Body of pancreas (tissue), 4 donors: ENCODE data around the gene MLXIPL. TPM values are rescaled to one million over a fixed set of nuclear protein-coding genes. Genes with fewer than 3 reads are reported as not detected.

Source experiments
- ATAC-seq: fragments of 150-250 bp; one replicate; pipeline ENCODE4 v1.9.1; 2016
- DNase-seq, 4 donors: peaks; one replicate each; pipeline ENCODE4 v3.0.0-alpha.2; 2019
- H3K27ac ChIP-seq, 4 donors: fragments of 200-600 bp; sonication (generic); 1 replicate in 3 of 4; 2 replicates in 1 of 4; pipeline versions ENCODE4 v1.5.1 to v1.6.1; 2016 to 2019; ENCODE audit warnings: mild to moderate bottlenecking in 1 of 4, mixed read lengths in 1 of 4, moderate library complexity in 1 of 4
- H3K27me3 ChIP-seq, 2 donors: fragments of 200-600 bp; sonication (generic); one replicate each; pipeline ENCODE4 v1.6.0; 2016; ENCODE audit warnings: mild to moderate bottlenecking in 1 of 2
- H3K36me3 ChIP-seq, 2 donors: fragments of 200-600 bp; sonication (generic); replicated peaks in 1 of 2; 2 replicates each; pipeline ENCODE4 v1.5.1; 2016; ENCODE audit warnings: low read depth in 2 of 2; ENCODE audit not compliant: insufficient read depth in 1 of 2
- H3K4me1 ChIP-seq: fragments of 200-600 bp; sonication (generic); one replicate; pipeline ENCODE4 v1.6.0; 2016
- H3K4me3 ChIP-seq, 2 donors: fragments of 200-600 bp; sonication (generic); 1 replicate in 1 of 2; 2 replicates in 1 of 2; pipeline ENCODE4 v1.5.1; 2016 to 2019
- H3K9me3 ChIP-seq, 3 donors: fragments of 200-600 bp; sonication (generic); 1 replicate in 2 of 3; 2 replicates in 1 of 3; pipeline ENCODE4 v1.5.1; 2016
- POLR2A ChIP-seq, 3 donors: fragments of 450-650 bp; IDR thresholded peaks; one replicate each; pipeline ENCODE4 v1.6.1; 2016; ENCODE audit warnings: antibody characterized with exemption in 3 of 3, mild to moderate bottlenecking in 2 of 3
- WGBS, 2 donors: methylation state at CpG; one replicate each; pipeline ENCODE4 v1.1.5; 2017; 5-methylcytosine and 5-hydroxymethylcytosine counted together
- intact Hi-C: fragments of 100-400 bp; cut with DNase I; formaldehyde crosslinking; loops from one replicate; pipeline ENCODE4 v1.15.1; 2023
- total RNA-seq, 2 donors: library from RNA; depleted of rRNA; stranded (reverse); fragments of >200 nt; gene quantifications; one replicate each; pipeline ENCODE4 v1.1.0, GENCODE V29; 2016
- TF ChIP-seq, protein P1 (sequence below), 7 experiments: fragments of 450-650 bp in 4 of 7; fragments of 200-600 bp in 3 of 7; sonication (generic) in 3 of 7; IDR thresholded peaks; one replicate each; pipeline ENCODE4 v1.5.1; 2016 to 2019; ENCODE audit warnings: antibody characterized with exemption in 7 of 7

The MLXIPL gene
- total RNA-seq, 2 donors from 2014 or later, result 13.5 to 33.0 TPM

DNA sequence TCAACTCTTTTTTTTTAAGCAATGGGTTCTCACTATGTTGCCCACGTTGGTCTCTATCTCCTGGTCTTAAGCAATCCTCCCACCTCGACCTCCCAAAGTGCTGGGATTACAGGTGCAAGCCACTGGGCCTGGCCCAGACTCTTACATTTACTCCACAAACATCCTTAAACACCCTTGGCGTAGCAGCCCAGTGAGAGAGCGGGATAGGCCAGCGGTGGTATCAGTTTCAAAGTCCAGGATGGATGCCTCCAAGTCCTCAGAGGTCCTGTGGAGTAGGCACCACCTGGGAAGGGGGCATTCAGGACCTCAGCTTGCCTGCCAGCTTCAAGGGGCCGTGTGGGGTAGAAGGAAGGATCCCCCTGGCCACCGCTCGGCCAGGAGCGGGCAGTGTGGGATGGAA, 25.3 kb upstream of the MLXIPL start:
- no peak for TF ChIP-seq POLR2A (IDR thresholded peaks at IDR 0.05)
- TF ChIP-seq, protein P1, sequence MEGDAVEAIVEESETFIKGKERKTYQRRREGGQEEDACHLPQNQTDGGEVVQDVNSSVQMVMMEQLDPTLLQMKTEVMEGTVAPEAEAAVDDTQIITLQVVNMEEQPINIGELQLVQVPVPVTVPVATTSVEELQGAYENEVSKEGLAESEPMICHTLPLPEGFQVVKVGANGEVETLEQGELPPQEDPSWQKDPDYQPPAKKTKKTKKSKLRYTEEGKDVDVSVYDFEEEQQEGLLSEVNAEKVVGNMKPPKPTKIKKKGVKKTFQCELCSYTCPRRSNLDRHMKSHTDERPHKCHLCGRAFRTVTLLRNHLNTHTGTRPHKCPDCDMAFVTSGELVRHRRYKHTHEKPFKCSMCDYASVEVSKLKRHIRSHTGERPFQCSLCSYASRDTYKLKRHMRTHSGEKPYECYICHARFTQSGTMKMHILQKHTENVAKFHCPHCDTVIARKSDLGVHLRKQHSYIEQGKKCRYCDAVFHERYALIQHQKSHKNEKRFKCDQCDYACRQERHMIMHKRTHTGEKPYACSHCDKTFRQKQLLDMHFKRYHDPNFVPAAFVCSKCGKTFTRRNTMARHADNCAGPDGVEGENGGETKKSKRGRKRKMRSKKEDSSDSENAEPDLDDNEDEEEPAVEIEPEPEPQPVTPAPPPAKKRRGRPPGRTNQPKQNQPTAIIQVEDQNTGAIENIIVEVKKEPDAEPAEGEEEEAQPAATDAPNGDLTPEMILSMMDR (IDR thresholded peaks at IDR 0.05), result no peak
- no peaks in the 10 kb centered on the region for H3K27me3 ChIP-seq
- 62 to 64% methylated on average over 9 of the region's 9 CpGs for WGBS, 2 donors
- peaks cover 11% of the 10 kb centered on the region for H3K4me1 ChIP-seq
- ATAC-seq, result no peak
- H3K27ac ChIP-seq, result no peak overlapping the region
- H3K9me3 ChIP-seq, result no peaks in the 10 kb centered on the region
- H3K36me3 ChIP-seq, result no peaks in the 10 kb centered on the region
- intact Hi-C loops, result no loop called here
- H3K4me3 ChIP-seq, result no peak overlapping the region
- DNase-seq, result no peak

DNA sequence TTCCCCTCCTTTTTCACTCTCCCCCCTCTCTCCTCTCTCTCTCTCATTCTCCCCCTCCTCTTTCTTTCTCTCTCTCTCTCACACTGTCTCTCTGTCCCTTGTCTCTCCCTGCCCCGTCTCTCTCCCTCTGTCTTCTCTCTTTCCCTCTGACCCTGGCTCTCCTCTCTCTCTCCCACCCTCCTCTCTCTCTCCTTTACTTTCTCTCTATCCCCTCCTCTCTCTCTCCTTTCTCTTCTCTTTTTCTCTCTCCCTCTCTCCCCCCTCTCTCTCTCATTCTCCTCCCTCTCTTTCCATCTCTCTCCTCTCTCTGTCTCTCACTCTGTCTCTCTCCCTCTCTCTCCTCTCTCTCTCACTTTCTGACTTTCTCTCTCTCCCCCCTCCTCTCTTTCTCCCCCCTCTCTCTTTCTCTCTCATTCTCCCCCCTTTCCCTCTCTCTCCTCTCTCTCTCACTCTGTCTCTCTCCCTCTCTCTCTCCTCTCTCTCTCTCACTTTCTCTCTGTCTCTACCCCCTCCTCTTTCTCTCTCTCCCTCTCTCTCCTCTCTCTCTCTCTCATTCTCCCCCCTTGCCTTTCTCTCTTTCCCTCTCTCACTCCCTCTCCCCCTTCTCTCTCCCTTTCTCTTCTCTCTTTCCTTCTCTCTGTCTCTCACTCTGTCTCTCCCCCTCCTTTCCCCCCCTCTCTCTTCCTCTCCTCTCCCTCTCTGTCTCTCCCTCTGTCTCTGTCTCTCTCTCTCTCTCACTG, 24.4 kb upstream of the MLXIPL start:
- 69 to 82% methylated on average over 1 of the region's 1 CpG for WGBS, 2 donors
- no peak overlapping the region for H3K27ac ChIP-seq
- intact Hi-C loops, result no loop called here
- no peaks in the 10 kb centered on the region for H3K36me3 ChIP-seq
- H3K4me1 ChIP-seq, result peaks cover 11% of the 10 kb centered on the region
- TF ChIP-seq POLR2A (IDR thresholded peaks at IDR 0.05), result no peak
- ATAC-seq (no peak), DNase-seq (no peak)
- no peaks in the 10 kb centered on the region for H3K9me3 ChIP-seq
- H3K4me3 ChIP-seq, result no peak overlapping the region
- no peaks in the 10 kb centered on the region for H3K27me3 ChIP-seq

DNA sequence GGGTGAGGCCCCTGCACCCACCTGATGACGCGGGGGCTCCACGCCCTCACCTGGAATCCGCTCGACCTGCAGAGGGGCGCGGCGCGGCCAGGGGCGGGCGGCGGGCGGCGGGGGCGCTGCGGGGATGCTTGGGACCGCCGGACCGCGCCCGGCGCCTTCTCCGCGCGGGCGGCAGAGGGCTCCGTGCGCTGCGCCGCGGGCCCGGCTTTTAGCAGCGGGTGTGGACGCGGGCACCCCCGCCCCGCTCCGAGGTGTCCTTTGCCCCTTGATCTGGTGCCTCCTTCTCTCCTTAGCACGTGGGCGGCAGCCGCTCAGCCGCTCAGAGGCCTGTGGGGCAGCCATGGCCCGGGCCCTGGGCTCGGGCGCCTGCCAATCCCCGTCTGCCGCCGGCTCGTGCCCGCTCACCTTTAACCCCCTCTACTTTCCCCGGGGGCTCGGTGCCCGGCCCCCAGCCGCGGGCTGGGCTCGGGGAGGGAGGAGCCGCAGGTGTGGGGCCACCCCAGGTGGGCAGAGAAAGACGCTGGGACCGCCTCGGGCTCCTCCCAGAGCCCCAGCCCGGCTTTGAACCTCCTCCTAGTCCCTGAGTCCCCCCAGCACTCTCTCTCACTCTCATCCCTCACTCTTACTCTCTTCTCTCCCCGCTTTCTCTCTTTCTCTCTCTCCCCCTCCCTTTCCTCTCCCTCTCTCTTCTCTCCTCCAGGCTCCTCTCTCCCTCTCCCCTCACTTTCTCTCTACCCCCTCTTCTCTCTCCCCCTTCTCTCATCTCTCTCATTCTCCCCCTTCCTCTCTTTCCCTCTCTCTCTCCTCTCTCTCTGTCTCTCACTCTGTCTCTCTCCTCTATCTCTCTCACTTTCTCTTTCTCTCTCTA, 23.6 kb upstream of the MLXIPL start:
- intact Hi-C loops, result no loop called here
- Histone ChIP-seq H3K4me1 (peaks cover 11% of the 10 kb centered on the region), H3K9me3 (no peaks in the 10 kb centered on the region), H3K27me3 (no peaks in the 10 kb centered on the region), H3K4me3 (peak overlapping the region in 1 of 2 donors; percentile 31), H3K27ac (no peak overlapping the region), H3K36me3 (no peaks in the 10 kb centered on the region)
- peak in 3 of 4 donors; percentile 47 to 57 (median 57) for DNase-seq
- 3 to 11% methylated on average over 6 to 18 of the region's 62 CpGs for WGBS, 2 donors
- TF ChIP-seq POLR2A (IDR thresholded peaks at IDR 0.05), result no peak
- TF ChIP-seq, protein P1 (IDR thresholded peaks at IDR 0.05), result peak in 2 of 7 experiments; percentile 32 to 34
- ATAC-seq, result peak; percentile 77

DNA sequence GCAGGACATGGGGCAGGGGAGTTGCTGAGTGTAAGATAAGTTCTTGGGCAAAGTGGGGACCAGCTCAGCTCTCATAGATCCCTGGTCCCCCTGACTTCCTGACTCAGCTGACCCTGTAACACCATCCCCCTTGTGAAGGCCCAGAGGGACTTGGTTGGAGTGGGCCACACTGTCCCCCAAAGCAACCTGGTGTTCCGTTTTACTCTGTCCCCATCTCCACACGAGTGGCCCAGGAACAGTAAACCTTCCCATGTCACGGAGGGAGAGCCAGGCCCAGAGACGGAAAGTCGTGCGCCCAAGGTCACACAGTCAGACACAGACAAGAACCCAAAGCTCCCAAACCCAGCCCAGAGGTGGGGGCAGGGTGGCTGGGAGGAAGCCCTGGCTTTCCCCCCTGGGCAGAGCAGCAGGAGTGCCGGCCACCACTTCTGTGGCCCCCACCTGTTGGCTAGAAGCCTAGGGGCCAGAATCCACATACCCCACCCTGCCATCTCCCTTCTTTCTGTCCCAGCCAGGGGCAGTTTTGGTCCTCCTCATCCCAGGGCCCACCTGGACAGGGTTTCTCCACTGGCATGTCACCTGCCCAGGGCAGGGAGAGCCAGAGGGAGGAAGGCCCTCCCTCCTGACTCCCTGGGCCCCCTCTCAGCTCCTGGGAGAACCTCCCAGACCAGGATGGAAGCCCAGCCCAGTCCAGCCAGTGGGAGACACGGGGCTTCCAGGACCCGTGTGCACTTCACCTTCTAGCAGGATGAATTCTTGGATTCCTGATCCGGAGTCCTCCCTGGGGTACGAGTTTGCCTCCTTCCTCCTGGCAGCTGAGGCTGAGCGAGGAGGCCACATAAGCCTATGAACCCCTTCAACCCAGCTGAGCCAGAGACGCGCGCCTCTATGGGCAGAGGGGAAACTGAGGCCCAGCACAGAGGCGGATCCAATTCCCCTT, 22.7 kb upstream of the MLXIPL start:
- WGBS, 2 donors, result 65 to 76% methylated on average over 7 to 12 of the region's 16 CpGs
- intact Hi-C loops, result no loop called here
- no peak for TF ChIP-seq POLR2A (IDR thresholded peaks at IDR 0.05)
- Histone ChIP-seq H3K4me1 (peaks cover 11% of the 10 kb centered on the region), H3K4me3 (no peak overlapping the region), H3K36me3 (no peaks in the 10 kb centered on the region), H3K27ac (no peak overlapping the region), H3K9me3 (no peaks in the 10 kb centered on the region), H3K27me3 (no peaks in the 10 kb centered on the region)
- ATAC-seq (no peak), DNase-seq (no peak)

DNA sequence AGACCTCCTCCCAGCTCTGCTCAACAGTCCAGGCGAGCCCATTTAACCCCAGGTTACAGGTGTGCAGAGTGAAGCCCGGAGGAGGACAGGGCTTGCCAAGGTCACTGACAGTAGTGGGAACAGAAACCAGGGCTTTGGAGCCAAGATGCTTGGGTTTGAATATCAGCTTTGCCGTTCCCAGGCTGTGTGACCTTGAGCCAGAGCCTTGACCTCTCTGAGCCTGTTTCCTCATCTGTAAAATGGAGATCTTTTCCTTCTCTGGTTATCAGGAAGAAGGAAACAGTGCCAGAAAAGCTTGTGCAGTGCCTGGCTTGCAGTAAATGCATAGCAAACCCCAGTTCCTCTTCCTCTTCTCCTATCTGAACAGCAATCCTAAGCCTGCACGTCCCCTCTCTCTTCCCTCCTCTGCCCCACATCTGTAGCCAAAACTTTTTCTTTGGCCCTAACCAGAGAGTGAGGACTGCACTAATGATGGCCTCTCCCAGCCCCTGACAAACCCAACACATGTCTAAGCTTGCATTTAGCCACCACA, 21.4 kb upstream of the MLXIPL start:
- Histone ChIP-seq H3K9me3 (no peaks in the 10 kb centered on the region), H3K27me3 (no peaks in the 10 kb centered on the region), H3K36me3 (no peaks in the 10 kb centered on the region), H3K27ac (no peak overlapping the region), H3K4me3 (no peak overlapping the region), H3K4me1 (peaks cover 11% of the 10 kb centered on the region)
- TF ChIP-seq, protein P1 (IDR thresholded peaks at IDR 0.05), result no peak
- no peak for TF ChIP-seq POLR2A (IDR thresholded peaks at IDR 0.05)
- intact Hi-C loops, result no loop called here
- DNase-seq, result no peak
- ATAC-seq, result no peak
- WGBS, 2 donors, result 30 to 35% methylated on average over 4 of the region's 4 CpGs
